WTC11 (cell line): Measurements from ENCODE around the gene FOXN3. TPM values are rescaled to one million over a fixed set of nuclear protein-coding genes. Genes with fewer than 3 reads are reported as not detected.

ENCODE experiments used
- ATAC-seq: fragments of 200-7000 bp; cut with Tn5 transposase; 2 replicates; pipeline ENCODE4 v1.10.0; 2021; ENCODE audit warnings: mild to moderate bottlenecking, moderate library complexity
- CTCF ChIA-PET: fragments of 300-600 bp; sonication (Branson Sonifier 250); formaldehyde crosslinking; loops from one replicate; lab custom pipeline; 2021; ENCODE audit warnings: antibody characterized with exemption; lab: Charles Lee
- POLR2A ChIA-PET: fragments of 350-600 bp; sonication (Branson Sonifier 250); formaldehyde crosslinking; loops from one replicate; lab custom pipeline; 2021; ENCODE audit warnings: antibody characterized with exemption; lab: Charles Lee
- DNase-seq: peaks from one replicate; pipeline ENCODE4 v3.0.0; 2021; ENCODE audit warnings: low spot score
- H3K27ac Mint-ChIP-seq: 2 replicates; pipeline ENCODE4 v1.8.0; 2021; ENCODE audit warnings: mixed read lengths
- H3K27me3 Mint-ChIP-seq: 2 replicates; pipeline ENCODE4 v1.8.0; 2021; ENCODE audit warnings: low read depth, mild to moderate bottlenecking, moderate library complexity, mixed read lengths
- H3K36me3 Mint-ChIP-seq: 2 replicates; pipeline ENCODE4 v1.8.0; 2021; ENCODE audit warnings: mixed read lengths
- H3K4me1 Mint-ChIP-seq: 2 replicates; pipeline ENCODE4 v1.8.0; 2022; ENCODE audit warnings: mixed read lengths
- H3K4me3 Mint-ChIP-seq: 2 replicates; pipeline ENCODE4 v1.8.0; 2021; ENCODE audit warnings: mild to moderate bottlenecking, moderate library complexity, mixed read lengths
- H3K9me3 Mint-ChIP-seq: 2 replicates; pipeline ENCODE4 v1.8.0; 2021; ENCODE audit warnings: mixed read lengths
- ATF1 ChIP-seq: sonication (generic); formaldehyde crosslinking; IDR thresholded peaks from 2 replicates; pipeline ENCODE4 v1.8.1; 2023; ENCODE audit warnings: mild to moderate bottlenecking, moderate library complexity, missing genetic modification reagents
- ELF4 ChIP-seq: sonication (generic); formaldehyde crosslinking; IDR thresholded peaks from 2 replicates; pipeline ENCODE4 v1.8.1; 2022; ENCODE audit warnings: low read depth, mild to moderate bottlenecking, moderate library complexity, missing genetic modification reagents
- ESRRA ChIP-seq: sonication (generic); formaldehyde crosslinking; IDR thresholded peaks from 2 replicates; pipeline ENCODE4 v1.8.1; 2022; ENCODE audit warnings: mild to moderate bottlenecking, missing genetic modification reagents, borderline replicate concordance
- FOXP4 ChIP-seq: sonication (generic); formaldehyde crosslinking; IDR thresholded peaks from 2 replicates; pipeline ENCODE4 v1.8.0; 2022; ENCODE audit warnings: mild to moderate bottlenecking, missing genetic modification reagents
- GABPB1 ChIP-seq: sonication (generic); formaldehyde crosslinking; IDR thresholded peaks from 2 replicates; pipeline ENCODE4 v1.8.1; 2023; ENCODE audit warnings: mild to moderate bottlenecking, missing genetic modification reagents
- GRHL2 ChIP-seq: fragments of 250-450 bp; sonication (Bioruptor Pico); IDR thresholded peaks from 2 replicates; pipeline ENCODE4 v1.8.0; 2022; ENCODE audit warnings: mild to moderate bottlenecking, moderate library complexity; ENCODE audit not compliant: insufficient replicate concordance, severe bottlenecking
- GTF2I ChIP-seq: fragments of 250-450 bp; sonication (Bioruptor Pico); conservative IDR thresholded peaks from 2 replicates; pipeline ENCODE4 v1.4.0; 2021; ENCODE audit warnings: mild to moderate bottlenecking
- IRF1 ChIP-seq: sonication (generic); formaldehyde crosslinking; IDR thresholded peaks from 2 replicates; pipeline ENCODE4 v1.8.0; 2023; ENCODE audit warnings: missing genetic modification reagents
- JAZF1 ChIP-seq: fragments of 250-450 bp; sonication (Bioruptor Pico); IDR thresholded peaks from 2 replicates; pipeline ENCODE4 v1.9.0; 2021; ENCODE audit warnings: moderate library complexity, mild to moderate bottlenecking, inconsistent platforms
- KAT7 ChIP-seq: sonication (generic); formaldehyde crosslinking; IDR thresholded peaks from 2 replicates; pipeline ENCODE4 v1.8.1; 2023; ENCODE audit warnings: missing genetic modification reagents, mild to moderate bottlenecking, borderline replicate concordance
- MYBL2 ChIP-seq: sonication (generic); formaldehyde crosslinking; IDR thresholded peaks from 2 replicates; pipeline ENCODE4 v1.8.1; 2023; ENCODE audit warnings: mild to moderate bottlenecking, moderate library complexity, missing genetic modification reagents
- NFATC4 ChIP-seq: fragments of 250-450 bp; sonication (Bioruptor Pico); IDR thresholded peaks from 2 replicates; pipeline ENCODE4 v1.9.0; 2021; ENCODE audit warnings: mild to moderate bottlenecking
- NR1H2 ChIP-seq: sonication (generic); formaldehyde crosslinking; IDR thresholded peaks from 2 replicates; pipeline ENCODE4 v1.9.0; 2021; ENCODE audit warnings: mild to moderate bottlenecking, moderate library complexity, missing genetic modification reagents
- NR2C2 ChIP-seq: sonication (generic); formaldehyde crosslinking; IDR thresholded peaks from 2 replicates; pipeline ENCODE4 v1.8.0; 2022; ENCODE audit warnings: mild to moderate bottlenecking, missing genetic modification reagents
- NR3C1 ChIP-seq: sonication (generic); formaldehyde crosslinking; conservative IDR thresholded peaks from 2 replicates; pipeline ENCODE4 v1.8.1; 2023; ENCODE audit warnings: low read depth, mild to moderate bottlenecking, missing genetic modification reagents
- SOX15 ChIP-seq: fragments of 250-450 bp; sonication (Bioruptor Pico); IDR thresholded peaks from 2 replicates; pipeline ENCODE4 v1.9.0; 2021; ENCODE audit warnings: mild to moderate bottlenecking
- TCF7 ChIP-seq: sonication (generic); formaldehyde crosslinking; IDR thresholded peaks from 2 replicates; pipeline ENCODE4 v1.8.0; 2022; ENCODE audit warnings: mild to moderate bottlenecking, low read depth, missing genetic modification reagents, moderate library complexity
- ZBTB21 ChIP-seq: sonication (generic); formaldehyde crosslinking; IDR thresholded peaks from 2 replicates; pipeline ENCODE4 v1.8.1; 2023; ENCODE audit warnings: mild to moderate bottlenecking, missing genetic modification reagents, borderline replicate concordance
- ZNF121 ChIP-seq: sonication (generic); formaldehyde crosslinking; IDR thresholded peaks from 2 replicates; pipeline ENCODE4 v1.8.0; 2023; ENCODE audit warnings: missing genetic modification reagents
- ZNF263 ChIP-seq: sonication (generic); formaldehyde crosslinking; IDR thresholded peaks from 2 replicates; pipeline ENCODE4 v1.8.1; 2022; ENCODE audit warnings: low read depth, mild to moderate bottlenecking, moderate library complexity, missing genetic modification reagents
- ZNF423 ChIP-seq: fragments of 250-450 bp; sonication (Bioruptor Pico); IDR thresholded peaks from 2 replicates; pipeline ENCODE4 v2.1.2; 2022; ENCODE audit warnings: mild to moderate bottlenecking, moderate library complexity
- total RNA-seq: library from RNA; stranded (reverse); gene quantifications from 3 replicates; pipeline ENCODE4 v1.2.3, GENCODE V29; 2021
- TF ChIP-seq, protein P1 (sequence below): sonication (generic); formaldehyde crosslinking; IDR thresholded peaks from 2 replicates; pipeline ENCODE4 v1.8.1; 2023; ENCODE audit warnings: mild to moderate bottlenecking, missing genetic modification reagents, moderate library complexity
- TF ChIP-seq, protein P2 (sequence below): fragments of 250-450 bp; sonication (Bioruptor Pico); IDR thresholded peaks from 2 replicates; pipeline ENCODE4 v2.1.2; 2022; ENCODE audit warnings: mild to moderate bottlenecking, moderate library complexity
- TF ChIP-seq, protein P3 (sequence below): sonication (generic); formaldehyde crosslinking; IDR thresholded peaks from 2 replicates; pipeline ENCODE4 v1.8.1; 2023; ENCODE audit warnings: mild to moderate bottlenecking, missing genetic modification reagents
- TF ChIP-seq, protein P4 (sequence below): sonication (generic); formaldehyde crosslinking; IDR thresholded peaks from 2 replicates; pipeline ENCODE4 v1.8.0; 2023; ENCODE audit warnings: missing genetic modification reagents, mild to moderate bottlenecking, borderline replicate concordance

The FOXN3 gene
- total RNA-seq, 1 experiment from 2014 or later: 170 TPM

GRCh38 chr14:89217891-89218290 lies 199.1 kb downstream of the FOXN3 start:
- H3K36me3 Mint-ChIP-seq: peaks cover 23% of the 10 kb centered on the region
- ChIA-PET CTCF (interaction anchor here (0.7 to 1.0 kb wide), 2 partner anchors 40 to 721 kb away, joined by 3 to 4 read pairs; no protein-coding TSS in a partner anchor), POLR2A (no interaction called here)
- no peaks in the 10 kb centered on the region for H3K9me3 Mint-ChIP-seq
- H3K4me3 Mint-ChIP-seq: no peak overlapping the region
- peaks cover 31% of the 10 kb centered on the region for H3K4me1 Mint-ChIP-seq
- DNase-seq: no peak
- TF ChIP-seq KAT7 (CRISPR knock-in tag): no peak
- TF ChIP-seq GTF2I (CRISPR knock-in tag): no peak
- no peak for TF ChIP-seq JAZF1 (CRISPR knock-in tag)
- no peak for TF ChIP-seq ATF1 (CRISPR knock-in tag)
- TF ChIP-seq ZNF263: no peak
- no peak for TF ChIP-seq FOXP4
- no peak for TF ChIP-seq ZNF121
- TF ChIP-seq NR1H2: no peak
- TF ChIP-seq, protein P1, sequence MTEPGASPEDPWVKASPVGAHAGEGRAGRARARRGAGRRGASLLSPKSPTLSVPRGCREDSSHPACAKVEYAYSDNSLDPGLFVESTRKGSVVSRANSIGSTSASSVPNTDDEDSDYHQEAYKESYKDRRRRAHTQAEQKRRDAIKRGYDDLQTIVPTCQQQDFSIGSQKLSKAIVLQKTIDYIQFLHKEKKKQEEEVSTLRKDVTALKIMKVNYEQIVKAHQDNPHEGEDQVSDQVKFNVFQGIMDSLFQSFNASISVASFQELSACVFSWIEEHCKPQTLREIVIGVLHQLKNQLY: no peak
- TF ChIP-seq ZNF423: no peak
- no peak for TF ChIP-seq IRF1 (CRISPR knock-in tag)
- TF ChIP-seq, protein P2, sequence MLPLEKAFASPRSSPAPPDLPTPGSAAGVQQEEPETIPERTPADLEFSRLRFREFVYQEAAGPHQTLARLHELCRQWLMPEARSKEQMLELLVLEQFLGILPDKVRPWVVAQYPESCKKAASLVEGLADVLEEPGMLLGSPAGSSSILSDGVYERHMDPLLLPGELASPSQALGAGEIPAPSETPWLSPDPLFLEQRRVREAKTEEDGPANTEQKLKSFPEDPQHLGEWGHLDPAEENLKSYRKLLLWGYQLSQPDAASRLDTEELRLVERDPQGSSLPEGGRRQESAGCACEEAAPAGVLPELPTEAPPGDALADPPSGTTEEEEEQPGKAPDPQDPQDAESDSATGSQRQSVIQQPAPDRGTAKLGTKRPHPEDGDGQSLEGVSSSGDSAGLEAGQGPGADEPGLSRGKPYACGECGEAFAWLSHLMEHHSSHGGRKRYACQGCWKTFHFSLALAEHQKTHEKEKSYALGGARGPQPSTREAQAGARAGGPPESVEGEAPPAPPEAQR (CRISPR knock-in tag): no peak
- TF ChIP-seq GABPB1: no peak
- TF ChIP-seq NFATC4 (CRISPR knock-in tag): no peak
- no peak for TF ChIP-seq MYBL2 (CRISPR knock-in tag)
- H3K27ac Mint-ChIP-seq: no peak overlapping the region
- no peak for ATAC-seq
- H3K27me3 Mint-ChIP-seq: no peaks in the 10 kb centered on the region

- no peak for DNase-seq
- Mint-ChIP-seq H3K27ac (no peak overlapping the region), H3K4me1 (peaks cover 44% of the 10 kb centered on the region), H3K4me3 (no peak overlapping the region), H3K9me3 (no peaks in the 10 kb centered on the region), H3K36me3 (peaks cover 21% of the 10 kb centered on the region), H3K27me3 (no peaks in the 10 kb centered on the region)
- CTCF ChIA-PET: interaction anchor here (0.5 kb wide), 1 partner anchor 70 kb away, joined by 3 read pairs; no protein-coding TSS in a partner anchor
- no peak for ATAC-seq
- TF ChIP-seq, protein P1: no peak
- TF ChIP-seq ZNF263: no peak
- TF ChIP-seq, protein P3, sequence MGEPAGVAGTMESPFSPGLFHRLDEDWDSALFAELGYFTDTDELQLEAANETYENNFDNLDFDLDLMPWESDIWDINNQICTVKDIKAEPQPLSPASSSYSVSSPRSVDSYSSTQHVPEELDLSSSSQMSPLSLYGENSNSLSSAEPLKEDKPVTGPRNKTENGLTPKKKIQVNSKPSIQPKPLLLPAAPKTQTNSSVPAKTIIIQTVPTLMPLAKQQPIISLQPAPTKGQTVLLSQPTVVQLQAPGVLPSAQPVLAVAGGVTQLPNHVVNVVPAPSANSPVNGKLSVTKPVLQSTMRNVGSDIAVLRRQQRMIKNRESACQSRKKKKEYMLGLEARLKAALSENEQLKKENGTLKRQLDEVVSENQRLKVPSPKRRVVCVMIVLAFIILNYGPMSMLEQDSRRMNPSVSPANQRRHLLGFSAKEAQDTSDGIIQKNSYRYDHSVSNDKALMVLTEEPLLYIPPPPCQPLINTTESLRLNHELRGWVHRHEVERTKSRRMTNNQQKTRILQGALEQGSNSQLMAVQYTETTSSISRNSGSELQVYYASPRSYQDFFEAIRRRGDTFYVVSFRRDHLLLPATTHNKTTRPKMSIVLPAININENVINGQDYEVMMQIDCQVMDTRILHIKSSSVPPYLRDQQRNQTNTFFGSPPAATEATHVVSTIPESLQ (CRISPR knock-in tag): no peak
- no peak for TF ChIP-seq NR3C1
- TF ChIP-seq, protein P4, sequence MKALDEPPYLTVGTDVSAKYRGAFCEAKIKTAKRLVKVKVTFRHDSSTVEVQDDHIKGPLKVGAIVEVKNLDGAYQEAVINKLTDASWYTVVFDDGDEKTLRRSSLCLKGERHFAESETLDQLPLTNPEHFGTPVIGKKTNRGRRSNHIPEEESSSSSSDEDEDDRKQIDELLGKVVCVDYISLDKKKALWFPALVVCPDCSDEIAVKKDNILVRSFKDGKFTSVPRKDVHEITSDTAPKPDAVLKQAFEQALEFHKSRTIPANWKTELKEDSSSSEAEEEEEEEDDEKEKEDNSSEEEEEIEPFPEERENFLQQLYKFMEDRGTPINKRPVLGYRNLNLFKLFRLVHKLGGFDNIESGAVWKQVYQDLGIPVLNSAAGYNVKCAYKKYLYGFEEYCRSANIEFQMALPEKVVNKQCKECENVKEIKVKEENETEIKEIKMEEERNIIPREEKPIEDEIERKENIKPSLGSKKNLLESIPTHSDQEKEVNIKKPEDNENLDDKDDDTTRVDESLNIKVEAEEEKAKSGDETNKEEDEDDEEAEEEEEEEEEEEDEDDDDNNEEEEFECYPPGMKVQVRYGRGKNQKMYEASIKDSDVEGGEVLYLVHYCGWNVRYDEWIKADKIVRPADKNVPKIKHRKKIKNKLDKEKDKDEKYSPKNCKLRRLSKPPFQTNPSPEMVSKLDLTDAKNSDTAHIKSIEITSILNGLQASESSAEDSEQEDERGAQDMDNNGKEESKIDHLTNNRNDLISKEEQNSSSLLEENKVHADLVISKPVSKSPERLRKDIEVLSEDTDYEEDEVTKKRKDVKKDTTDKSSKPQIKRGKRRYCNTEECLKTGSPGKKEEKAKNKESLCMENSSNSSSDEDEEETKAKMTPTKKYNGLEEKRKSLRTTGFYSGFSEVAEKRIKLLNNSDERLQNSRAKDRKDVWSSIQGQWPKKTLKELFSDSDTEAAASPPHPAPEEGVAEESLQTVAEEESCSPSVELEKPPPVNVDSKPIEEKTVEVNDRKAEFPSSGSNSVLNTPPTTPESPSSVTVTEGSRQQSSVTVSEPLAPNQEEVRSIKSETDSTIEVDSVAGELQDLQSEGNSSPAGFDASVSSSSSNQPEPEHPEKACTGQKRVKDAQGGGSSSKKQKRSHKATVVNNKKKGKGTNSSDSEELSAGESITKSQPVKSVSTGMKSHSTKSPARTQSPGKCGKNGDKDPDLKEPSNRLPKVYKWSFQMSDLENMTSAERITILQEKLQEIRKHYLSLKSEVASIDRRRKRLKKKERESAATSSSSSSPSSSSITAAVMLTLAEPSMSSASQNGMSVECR (CRISPR knock-in tag): no peak
- no peak for TF ChIP-seq TCF7 (CRISPR knock-in tag)
- TF ChIP-seq ZBTB21: no peak
- TF ChIP-seq NFATC4 (CRISPR knock-in tag): no peak
- TF ChIP-seq ELF4: no peak
- TF ChIP-seq NR2C2 (CRISPR knock-in tag): no peak
- no peak for TF ChIP-seq ESRRA (CRISPR knock-in tag)
- no peak for TF ChIP-seq GRHL2 (CRISPR knock-in tag)
- no peak for TF ChIP-seq SOX15 (CRISPR knock-in tag)
- POLR2A ChIA-PET: no interaction called here
Measured at GRCh38 chr14:89215531-89215930, 201.5 kb downstream of the FOXN3 start.
